Activated CD8-positive, alpha-beta T cell treated with anti-CD3 and anti-CD28 coated beads for 36 hours (primary cell): ENCODE measurements around the gene MYO5B. TPM values are rescaled to one million over a fixed set of nuclear protein-coding genes. Genes with fewer than 3 reads are reported as not detected.

Experiments used
- ATAC-seq: fragments of 200-7000 bp; cut with Tn5 transposase; one replicate; pipeline ENCODE4 v1.10.0; 2021; ENCODE audit warnings: mild to moderate bottlenecking, moderate library complexity
- CTCF ChIA-PET: fragments of 350-600 bp; sonication (Branson Sonifier 250); formaldehyde crosslinking; loops from one replicate; lab custom pipeline; 2021; ENCODE audit warnings: antibody characterized with exemption; lab: Charles Lee
- POLR2A ChIA-PET: fragments of 350-600 bp; sonication (Branson Sonifier 250); formaldehyde crosslinking; loops from one replicate; lab custom pipeline; 2021; ENCODE audit warnings: antibody characterized with exemption; lab: Charles Lee
- DNase-seq: peaks from one replicate; pipeline ENCODE4 v3.0.0-alpha.2; 2020
- H3K27ac Mint-ChIP-seq: one replicate; pipeline ENCODE4 v1.8.0; 2021; ENCODE audit warnings: mild to moderate bottlenecking, mixed read lengths
- H3K27me3 Mint-ChIP-seq: one replicate; pipeline ENCODE4 v1.8.0; 2021; ENCODE audit warnings: mixed read lengths
- H3K36me3 Mint-ChIP-seq: one replicate; pipeline ENCODE4 v1.8.0; 2021; ENCODE audit warnings: low read depth, mixed read lengths
- H3K4me1 Mint-ChIP-seq: one replicate; pipeline ENCODE4 v1.8.0; 2021; ENCODE audit warnings: low read depth, mixed read lengths
- H3K4me3 Mint-ChIP-seq: one replicate; pipeline ENCODE4 v1.8.0; 2021; ENCODE audit warnings: mild to moderate bottlenecking, moderate library complexity, mixed read lengths
- H3K9me3 Mint-ChIP-seq: one replicate; pipeline ENCODE4 v1.8.0; 2021; ENCODE audit warnings: mixed read lengths
- intact Hi-C: fragments of 100-400 bp; cut with micrococcal nuclease; formaldehyde crosslinking; loops from one replicate; pipeline ENCODE4 v1.10.0; 2022
- total RNA-seq, 2 experiments: library from RNA; stranded (reverse); gene quantifications; one replicate each; pipeline ENCODE4 v1.2.3, GENCODE V29; 2021
- TF ChIP-seq, protein P1 (sequence below): fragments of 200-600 bp; IDR thresholded peaks from one replicate; pipeline ENCODE4 v1.8.0; 2022; ENCODE audit warnings: antibody characterized with exemption, mild to moderate bottlenecking

The MYO5B gene
- total RNA-seq, 2 experiments from 2014 or later: 0.09 TPM; not detected in 1

DNA sequence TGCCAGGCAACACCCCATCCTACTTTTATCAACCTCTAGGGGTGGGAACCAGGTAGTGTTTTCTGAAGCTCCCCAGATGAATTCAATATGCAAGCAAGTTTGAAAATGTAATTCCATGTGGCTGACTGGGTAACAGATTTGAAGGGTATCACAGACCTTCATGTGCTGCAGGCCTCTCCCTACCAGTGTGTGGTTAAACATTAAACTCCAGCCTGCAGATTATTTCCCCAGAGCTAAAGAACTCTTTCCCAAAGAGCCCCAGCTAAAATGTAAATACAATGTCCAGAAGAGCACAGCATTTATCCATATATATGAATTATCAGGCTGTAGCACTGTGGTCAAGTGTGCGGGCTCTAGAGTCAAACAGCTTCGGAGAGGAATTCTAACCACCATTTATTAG lies 134.1 kb downstream of the MYO5B start:
- no peak for ATAC-seq
- H3K4me3 Mint-ChIP-seq: no peak overlapping the region
- intact Hi-C loops: no loop called here

DNA sequence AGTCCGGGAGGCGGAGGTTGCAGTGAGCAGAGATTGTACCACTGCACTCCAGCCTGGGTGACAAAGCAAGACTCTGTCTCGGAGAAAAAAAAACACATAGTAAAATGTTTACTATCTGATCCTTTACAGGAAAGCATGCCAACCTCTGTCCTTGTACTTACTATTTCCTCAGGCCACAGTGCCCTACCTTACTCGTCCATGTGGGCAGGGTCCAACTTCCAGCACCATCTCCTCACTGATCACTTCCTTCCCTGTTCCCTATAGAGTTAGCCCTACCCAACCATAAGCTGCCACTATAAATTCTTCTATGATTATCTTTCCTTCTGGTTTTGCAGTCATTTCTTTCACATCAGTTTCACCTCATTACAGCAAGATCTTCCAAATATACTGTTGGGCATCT lies 136.2 kb downstream of the MYO5B start:
- ChIA-PET POLR2A (no interaction called here), CTCF (no interaction called here)
- Mint-ChIP-seq H3K27ac (no peak overlapping the region), H3K27me3 (peaks cover 11% of the 10 kb centered on the region), H3K9me3 (no peaks in the 10 kb centered on the region), H3K36me3 (no peaks in the 10 kb centered on the region), H3K4me3 (no peak overlapping the region), H3K4me1 (no peaks in the 10 kb centered on the region)
- intact Hi-C loops: no loop called here
- TF ChIP-seq, protein P1, sequence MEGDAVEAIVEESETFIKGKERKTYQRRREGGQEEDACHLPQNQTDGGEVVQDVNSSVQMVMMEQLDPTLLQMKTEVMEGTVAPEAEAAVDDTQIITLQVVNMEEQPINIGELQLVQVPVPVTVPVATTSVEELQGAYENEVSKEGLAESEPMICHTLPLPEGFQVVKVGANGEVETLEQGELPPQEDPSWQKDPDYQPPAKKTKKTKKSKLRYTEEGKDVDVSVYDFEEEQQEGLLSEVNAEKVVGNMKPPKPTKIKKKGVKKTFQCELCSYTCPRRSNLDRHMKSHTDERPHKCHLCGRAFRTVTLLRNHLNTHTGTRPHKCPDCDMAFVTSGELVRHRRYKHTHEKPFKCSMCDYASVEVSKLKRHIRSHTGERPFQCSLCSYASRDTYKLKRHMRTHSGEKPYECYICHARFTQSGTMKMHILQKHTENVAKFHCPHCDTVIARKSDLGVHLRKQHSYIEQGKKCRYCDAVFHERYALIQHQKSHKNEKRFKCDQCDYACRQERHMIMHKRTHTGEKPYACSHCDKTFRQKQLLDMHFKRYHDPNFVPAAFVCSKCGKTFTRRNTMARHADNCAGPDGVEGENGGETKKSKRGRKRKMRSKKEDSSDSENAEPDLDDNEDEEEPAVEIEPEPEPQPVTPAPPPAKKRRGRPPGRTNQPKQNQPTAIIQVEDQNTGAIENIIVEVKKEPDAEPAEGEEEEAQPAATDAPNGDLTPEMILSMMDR: no peak
- no peak for DNase-seq
- ATAC-seq: no peak

More for the DNA sequence above, 134.1 kb downstream of the MYO5B start:
- no peaks in the 10 kb centered on the region for H3K4me1 Mint-ChIP-seq
- POLR2A ChIA-PET: no interaction called here
- TF ChIP-seq, protein P1: no peak
- H3K36me3 Mint-ChIP-seq: no peaks in the 10 kb centered on the region
- H3K9me3 Mint-ChIP-seq: no peaks in the 10 kb centered on the region
- DNase-seq: no peak
- CTCF ChIA-PET: interaction anchor here (0.9 to 1.7 kb wide), 2 partner anchors 143 to 296 kb away, joined by 4 to 5 read pairs; no protein-coding TSS in a partner anchor
- no peak overlapping the region for H3K27ac Mint-ChIP-seq
- H3K27me3 Mint-ChIP-seq: peaks cover 12% of the 10 kb centered on the region

DNA sequence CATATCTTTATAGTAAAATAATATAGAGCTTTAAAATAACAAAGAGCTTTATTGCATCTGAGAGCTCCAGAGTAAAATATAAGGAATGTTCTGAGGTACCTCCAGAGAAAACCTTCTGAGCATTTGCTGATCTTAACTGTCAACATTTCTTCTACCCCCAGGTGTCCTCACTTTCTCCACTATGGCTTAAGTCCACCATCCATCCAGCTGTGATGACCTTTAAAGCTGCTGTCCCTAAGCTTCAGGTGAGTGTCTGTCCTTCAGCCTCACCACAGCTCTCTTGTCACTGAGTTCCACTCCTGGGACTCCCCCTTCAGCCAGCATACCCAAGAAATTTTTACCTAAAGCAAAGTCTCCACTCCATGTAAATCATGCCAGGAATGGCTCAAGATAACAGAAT lies 137.9 kb downstream of the MYO5B start:
- no peak for DNase-seq
- H3K27ac Mint-ChIP-seq: no peak overlapping the region
- H3K4me3 Mint-ChIP-seq: no peak overlapping the region
- no peaks in the 10 kb centered on the region for H3K9me3 Mint-ChIP-seq
- no peak for ATAC-seq
- TF ChIP-seq, protein P1: no peak
- peaks cover 8% of the 10 kb centered on the region for H3K27me3 Mint-ChIP-seq
- H3K4me1 Mint-ChIP-seq: no peaks in the 10 kb centered on the region
- ChIA-PET CTCF (no interaction called here), POLR2A (no interaction called here)
- intact Hi-C loops: no loop called here
- no peaks in the 10 kb centered on the region for H3K36me3 Mint-ChIP-seq

DNA sequence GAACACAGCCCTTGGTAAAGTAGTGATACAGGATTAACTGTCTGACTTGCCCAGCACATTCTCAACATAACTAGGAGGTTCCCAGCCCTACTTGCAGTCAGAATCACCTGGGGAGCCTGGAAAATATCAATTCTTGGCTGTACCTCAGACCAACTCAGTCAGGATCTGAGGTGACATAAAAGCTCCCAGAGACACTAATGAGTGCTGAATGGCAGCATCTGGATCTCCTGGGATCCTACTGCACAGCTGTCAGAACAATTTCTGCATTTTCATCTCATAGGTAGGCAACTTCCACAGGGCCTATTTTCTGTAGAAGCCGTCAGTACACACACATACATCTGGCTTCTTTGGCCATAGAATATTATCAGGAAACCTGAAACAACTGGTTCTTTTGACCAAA lies 138.8 kb downstream of the MYO5B start:
- H3K9me3 Mint-ChIP-seq: no peaks in the 10 kb centered on the region
- DNase-seq (no peak), ATAC-seq (no peak)
- no peak overlapping the region for H3K27ac Mint-ChIP-seq
- H3K36me3 Mint-ChIP-seq: no peaks in the 10 kb centered on the region
- intact Hi-C loops: no loop called here
- CTCF ChIA-PET: interaction anchor here (1.8 kb wide), 1 partner anchor 10 kb away, joined by 4 read pairs; no protein-coding TSS in a partner anchor
- TF ChIP-seq, protein P1: no peak
- H3K4me3 Mint-ChIP-seq: no peak overlapping the region
- peaks cover 8% of the 10 kb centered on the region for H3K27me3 Mint-ChIP-seq
- POLR2A ChIA-PET: no interaction called here
- H3K4me1 Mint-ChIP-seq: no peaks in the 10 kb centered on the region

DNA sequence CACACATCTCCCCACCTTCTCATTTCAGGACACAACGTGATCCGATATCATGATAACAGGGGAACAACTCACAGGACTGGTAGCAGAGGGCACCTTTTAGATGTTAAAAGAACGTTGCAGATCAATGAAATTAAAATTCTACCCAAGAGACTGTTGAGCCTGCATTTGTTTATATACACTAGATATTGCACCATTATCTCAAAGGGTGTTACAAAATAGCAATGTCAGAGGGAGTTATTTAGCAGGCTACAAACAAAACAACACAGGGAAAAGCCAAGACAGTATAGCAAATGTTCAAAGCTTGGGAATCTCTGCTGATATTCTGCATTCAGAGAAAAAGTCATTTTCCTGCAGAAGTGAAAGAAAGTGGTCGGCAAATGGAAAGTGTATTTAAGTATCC lies 139.5 kb downstream of the MYO5B start:
- H3K27me3 Mint-ChIP-seq: peaks cover 8% of the 10 kb centered on the region
- H3K36me3 Mint-ChIP-seq: no peaks in the 10 kb centered on the region
- CTCF ChIA-PET: interaction anchor here (1.8 kb wide), 1 partner anchor 11 kb away, joined by 4 read pairs; no protein-coding TSS in a partner anchor
- TF ChIP-seq, protein P1: no peak
- H3K27ac Mint-ChIP-seq: no peak overlapping the region
- ATAC-seq (no peak), DNase-seq (no peak)
- intact Hi-C loops: no loop called here
- POLR2A ChIA-PET: no interaction called here
- H3K4me3 Mint-ChIP-seq: no peak overlapping the region
- no peaks in the 10 kb centered on the region for H3K4me1 Mint-ChIP-seq
- no peaks in the 10 kb centered on the region for H3K9me3 Mint-ChIP-seq
